Nephron (organoid): ENCODE measurements around the gene CENPM.

ENCODE experiments used
- H3K27ac Mint-ChIP-seq, 3 experiments: 2 replicates each; pipeline ENCODE4 v1.8.0; 2020; ENCODE audit warnings: mixed read lengths in 3 of 3, mild to moderate bottlenecking in 2 of 3, moderate library complexity in 1 of 3
- H3K27me3 Mint-ChIP-seq: 2 replicates; pipeline ENCODE4 v1.8.0; 2021; ENCODE audit warnings: low read depth, mild to moderate bottlenecking, moderate library complexity, mixed read lengths
- H3K36me3 Mint-ChIP-seq: 2 replicates; pipeline ENCODE4 v1.8.0; 2020; ENCODE audit warnings: low read depth, mixed read lengths
- H3K4me1 Mint-ChIP-seq: 2 replicates; pipeline ENCODE4 v1.8.0; 2020; ENCODE audit warnings: mixed read lengths
- H3K4me3 Mint-ChIP-seq, 3 experiments: 2 replicates each; pipeline ENCODE4 v1.8.0; 2020; ENCODE audit warnings: mild to moderate bottlenecking in 3 of 3, mixed read lengths in 3 of 3, moderate library complexity in 2 of 3
- H3K9me3 Mint-ChIP-seq: 2 replicates; pipeline ENCODE4 v1.8.0; 2020; ENCODE audit warnings: mixed read lengths
- CTCF ChIP-seq, 3 experiments: fragments of 200-600 bp; sonication (generic); IDR thresholded peaks; one replicate each; pipeline ENCODE4 v1.5.0; 2021; ENCODE audit warnings: antibody characterized with exemption in 3 of 3; ENCODE audit not compliant: unreplicated experiment in 3 of 3

CENPM gene

DNA sequence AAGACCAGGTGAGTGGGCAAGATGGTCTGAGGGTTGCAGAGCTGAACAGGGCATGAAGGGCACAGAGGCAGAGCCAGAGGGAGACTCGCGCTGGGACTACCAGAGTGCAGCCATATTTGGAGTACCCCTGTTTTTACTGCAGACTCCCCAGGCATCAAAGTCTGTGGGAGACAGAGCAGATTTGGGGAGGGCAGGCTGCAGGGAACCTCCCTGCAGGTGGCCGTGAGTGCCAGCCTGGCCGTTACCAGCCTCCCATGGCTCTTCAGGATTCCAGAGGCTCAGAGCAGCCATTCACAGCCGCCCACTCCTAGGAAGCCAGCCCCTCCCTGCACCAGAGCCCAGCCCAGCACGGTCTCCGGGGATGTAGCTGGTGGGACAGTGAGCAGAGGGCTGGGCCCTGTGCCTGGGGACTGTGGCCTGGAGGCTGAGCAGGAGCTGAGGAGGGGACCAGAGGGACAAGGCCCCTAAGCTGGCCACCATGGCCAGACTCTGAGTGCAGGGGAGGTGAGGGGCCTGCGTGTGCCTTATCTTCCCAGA lies 22.2 kb upstream of the CENPM start, which contains the start of gene SEPTIN3:
Gene SEPTIN3 (plus strand): TSS at position 334 of the 537 bp plus-strand sequence. CDS start 2,050 bp downstream, outside the sequence.
- Mint-ChIP-seq H3K9me3 (no peaks in the 10 kb centered on the region), H3K27ac (no peak within 1 kb of the TSS), H3K27me3 (peaks cover 31% of the 10 kb centered on the region), H3K4me1 (peaks cover 11% of the 10 kb centered on the region), H3K4me3 (no peak within 1 kb of the TSS), H3K36me3 (no peaks in the 10 kb centered on the region)
- no peak for TF ChIP-seq CTCF (IDR thresholded peaks at IDR 0.05; ENCODE audit: unreplicated experiment in 3 of 3)

GRCh38 chr22:41968601-41969000 lies 21.6 kb upstream of the CENPM start:
- H3K9me3 Mint-ChIP-seq = no peaks in the 10 kb centered on the region
- H3K4me1 Mint-ChIP-seq = peaks cover 17% of the 10 kb centered on the region
- no peak overlapping the region for H3K4me3 Mint-ChIP-seq
- no peak overlapping the region for H3K27ac Mint-ChIP-seq
- peaks cover 29% of the 10 kb centered on the region for H3K27me3 Mint-ChIP-seq
- no peak for TF ChIP-seq CTCF (IDR thresholded peaks at IDR 0.05; ENCODE audit: unreplicated experiment in 3 of 3)
- no peaks in the 10 kb centered on the region for H3K36me3 Mint-ChIP-seq

GRCh38 chr22:41966607-41967240 lies 19.8 kb upstream of the CENPM start:
- Mint-ChIP-seq H3K27me3 (peaks cover 18% of the 10 kb centered on the region), H3K4me3 (no peak overlapping the region), H3K4me1 (peaks cover 20% of the 10 kb centered on the region), H3K36me3 (no peaks in the 10 kb centered on the region), H3K27ac (peak overlapping the region in 2 of 3 experiments; percentile 2 to 16), H3K9me3 (no peaks in the 10 kb centered on the region)
- TF ChIP-seq CTCF (IDR thresholded peaks at IDR 0.05; ENCODE audit: unreplicated experiment in 3 of 3) = peak in 2 of 3 experiments; percentile 23 to 30

DNA sequence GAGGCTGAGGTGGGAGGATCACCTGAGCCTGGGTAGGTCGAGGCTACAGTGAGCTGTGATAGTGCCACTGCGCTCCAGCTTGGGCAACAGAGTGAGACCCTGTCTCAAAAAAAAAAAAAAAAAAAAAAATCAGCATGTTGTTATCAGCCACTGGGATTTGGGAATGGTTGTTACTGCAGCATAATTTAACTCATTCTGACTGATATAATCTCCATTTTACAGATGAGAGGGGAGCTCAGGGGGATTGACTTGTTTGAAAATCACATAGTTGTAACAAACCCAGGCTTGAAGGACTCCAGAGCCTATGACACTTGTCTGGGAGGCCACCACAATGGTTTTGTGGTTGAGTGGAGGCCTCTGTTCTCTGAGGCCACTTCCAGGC lies 19.3 kb upstream of the CENPM start:
- Mint-ChIP-seq H3K4me3 (no peak overlapping the region), H3K4me1 (peaks cover 20% of the 10 kb centered on the region), H3K27ac (no peak overlapping the region), H3K27me3 (peaks cover 16% of the 10 kb centered on the region), H3K9me3 (no peaks in the 10 kb centered on the region), H3K36me3 (no peaks in the 10 kb centered on the region)
- TF ChIP-seq CTCF (IDR thresholded peaks at IDR 0.05; ENCODE audit: unreplicated experiment in 3 of 3) = no peak

DNA sequence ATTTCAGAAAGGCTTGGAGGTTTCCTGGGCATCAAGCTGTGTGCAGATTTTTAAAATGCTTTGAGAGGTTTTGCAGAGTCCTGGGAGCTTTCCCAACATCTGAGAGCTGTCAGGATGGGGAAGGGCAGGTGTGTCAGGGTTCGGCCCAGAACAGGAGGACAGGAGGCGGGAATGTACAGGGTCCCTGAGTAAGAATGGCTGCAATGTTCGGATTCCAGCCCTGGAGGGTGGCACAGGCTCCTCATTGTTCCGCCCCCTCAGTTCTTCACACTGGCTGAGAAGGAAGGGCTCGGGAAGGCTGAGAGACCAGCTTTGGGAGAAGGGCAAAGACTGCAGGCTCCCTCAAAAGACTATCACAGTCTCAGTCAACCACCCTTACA lies 17.1 kb upstream of the CENPM start:
- Mint-ChIP-seq H3K27ac (peak overlapping the region; percentile 21 to 73 (median 35)), H3K4me3 (no peak overlapping the region), H3K27me3 (peaks cover 4% of the 10 kb centered on the region), H3K4me1 (peaks cover 30% of the 10 kb centered on the region), H3K9me3 (no peaks in the 10 kb centered on the region), H3K36me3 (no peaks in the 10 kb centered on the region)
- TF ChIP-seq CTCF (IDR thresholded peaks at IDR 0.05; ENCODE audit: unreplicated experiment in 3 of 3) = no peak
